HFF-Myc (cell line): Measurements from ENCODE around the gene NR1H3.
"Not testable (repeated sequence)": the region's sequence is repeated elsewhere in the genome, so short reads cannot be mapped to it uniquely, and the experiment has no call there.

Experiments
- DNase-seq: peaks from one replicate; pipeline ENCODE4 v3.0.0-alpha.2; 2011; ENCODE audit warnings: low read depth; ENCODE audit errors: extremely low read depth
- H3K4me3 ChIP-seq: replicated peaks from 2 replicates; pipeline ENCODE4 v1.5.1; 2011; ENCODE audit warnings: low read depth, mild to moderate bottlenecking, control low read depth, low read length
- TF ChIP-seq, protein P1 (sequence below): IDR thresholded peaks from 2 replicates; pipeline ENCODE4 v1.5.1; 2012; ENCODE audit warnings: mild to moderate bottlenecking, low read depth, low read length, control low read depth; ENCODE audit errors: missing control alignments

Gene NR1H3

DNA sequence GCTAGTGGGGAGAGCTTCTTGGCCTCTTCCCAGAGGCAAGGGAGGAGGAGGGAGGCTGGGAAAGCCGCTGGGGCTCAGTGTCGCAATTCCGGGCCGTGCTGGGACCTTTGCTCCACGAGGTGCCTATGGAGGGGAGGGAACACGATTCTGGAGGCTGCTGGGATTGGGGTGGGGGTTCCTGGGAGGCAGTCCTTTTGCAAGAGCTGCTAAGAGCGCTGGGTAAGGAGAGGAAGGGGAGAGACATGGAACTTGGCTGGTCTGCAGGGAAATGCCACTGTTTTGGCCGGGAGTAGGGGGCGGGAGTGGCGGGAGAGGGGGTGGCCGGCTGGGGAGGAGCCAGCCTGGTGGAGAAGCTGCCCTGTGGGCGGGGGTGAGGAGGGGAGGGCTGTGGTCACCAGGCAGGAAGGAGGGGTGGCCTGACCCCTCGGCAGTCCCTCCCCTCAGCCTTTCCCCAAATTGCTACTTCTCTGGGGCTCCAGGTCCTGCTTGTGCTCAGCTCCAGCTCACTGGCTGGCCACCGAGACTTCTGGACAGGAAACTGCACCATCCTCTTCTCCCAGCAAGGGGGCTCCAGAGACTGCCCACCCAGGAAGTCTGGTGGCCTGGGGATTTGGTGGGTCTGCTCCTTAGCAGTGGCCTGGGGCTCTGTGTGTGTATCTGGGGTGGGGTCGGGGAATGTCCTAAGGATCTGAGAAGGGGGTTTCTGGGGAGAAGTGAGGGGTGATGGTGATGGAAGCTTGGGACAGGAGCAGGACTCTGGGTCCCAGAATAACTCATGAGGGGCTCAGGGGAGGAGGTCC is at the start of gene NR1H3:
Gene NR1H3 (plus strand): TSS at position 480 of the 800 bp plus-strand sequence. CDS start 1,221 bp downstream, outside the sequence.
- DNase-seq = peak; percentile 55
- TF ChIP-seq, protein P1, sequence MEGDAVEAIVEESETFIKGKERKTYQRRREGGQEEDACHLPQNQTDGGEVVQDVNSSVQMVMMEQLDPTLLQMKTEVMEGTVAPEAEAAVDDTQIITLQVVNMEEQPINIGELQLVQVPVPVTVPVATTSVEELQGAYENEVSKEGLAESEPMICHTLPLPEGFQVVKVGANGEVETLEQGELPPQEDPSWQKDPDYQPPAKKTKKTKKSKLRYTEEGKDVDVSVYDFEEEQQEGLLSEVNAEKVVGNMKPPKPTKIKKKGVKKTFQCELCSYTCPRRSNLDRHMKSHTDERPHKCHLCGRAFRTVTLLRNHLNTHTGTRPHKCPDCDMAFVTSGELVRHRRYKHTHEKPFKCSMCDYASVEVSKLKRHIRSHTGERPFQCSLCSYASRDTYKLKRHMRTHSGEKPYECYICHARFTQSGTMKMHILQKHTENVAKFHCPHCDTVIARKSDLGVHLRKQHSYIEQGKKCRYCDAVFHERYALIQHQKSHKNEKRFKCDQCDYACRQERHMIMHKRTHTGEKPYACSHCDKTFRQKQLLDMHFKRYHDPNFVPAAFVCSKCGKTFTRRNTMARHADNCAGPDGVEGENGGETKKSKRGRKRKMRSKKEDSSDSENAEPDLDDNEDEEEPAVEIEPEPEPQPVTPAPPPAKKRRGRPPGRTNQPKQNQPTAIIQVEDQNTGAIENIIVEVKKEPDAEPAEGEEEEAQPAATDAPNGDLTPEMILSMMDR = peak; percentile 71
- H3K4me3 ChIP-seq = peak within 1 kb of the TSS; percentile 35

GRCh38 chr11:47208008-47208552 is 49.7 kb upstream of the NR1H3 start:
- DNase-seq, H3K4me3 ChIP-seq: not testable (repeated sequence)

GRCh38 chr11:47208628-47209027 is 49.2 kb upstream of the NR1H3 start:
- H3K4me3 ChIP-seq = no peak overlapping the region
- DNase-seq = no peak
- TF ChIP-seq, protein P1 = no peak

- no peak for DNase-seq
- H3K4me3 ChIP-seq = no peak overlapping the region
- TF ChIP-seq, protein P1 = no peak
Measured at GRCh38 chr11:47212938-47213337, 44.9 kb upstream of the NR1H3 start.

DNA sequence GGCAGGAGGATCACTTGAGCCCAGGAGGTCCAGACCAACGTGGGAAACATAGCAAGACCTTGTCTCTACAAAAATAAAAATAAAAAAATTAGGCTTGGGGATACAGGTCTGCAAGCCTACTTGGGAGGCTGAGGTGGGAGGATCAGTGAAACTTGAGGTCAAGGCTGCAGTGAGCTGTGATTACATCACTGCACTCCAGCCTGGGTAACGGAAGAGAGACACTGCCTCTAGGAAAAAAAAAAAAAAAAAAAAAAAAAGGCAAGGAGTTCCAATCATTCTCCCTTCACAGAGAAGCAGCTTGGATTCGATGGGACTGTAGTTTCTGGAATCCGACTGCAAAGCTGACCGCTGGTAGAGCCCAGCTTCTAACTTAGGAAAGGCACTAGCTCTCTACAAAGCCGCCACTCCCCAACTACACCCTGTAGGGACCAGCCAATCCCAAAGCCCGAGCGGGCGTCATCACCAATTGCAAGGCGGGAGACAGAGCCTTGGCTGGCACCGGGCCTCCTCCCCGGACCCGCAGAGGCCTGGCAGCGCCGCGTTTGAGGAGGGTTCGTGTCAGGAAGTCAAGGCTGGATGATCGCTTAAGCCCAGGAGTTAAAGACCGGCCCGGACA is 43.7 kb upstream of the NR1H3 start:
- TF ChIP-seq, protein P1 = no peak
- H3K4me3 ChIP-seq = peak overlapping the region; percentile 61
- no peak for DNase-seq

DNA sequence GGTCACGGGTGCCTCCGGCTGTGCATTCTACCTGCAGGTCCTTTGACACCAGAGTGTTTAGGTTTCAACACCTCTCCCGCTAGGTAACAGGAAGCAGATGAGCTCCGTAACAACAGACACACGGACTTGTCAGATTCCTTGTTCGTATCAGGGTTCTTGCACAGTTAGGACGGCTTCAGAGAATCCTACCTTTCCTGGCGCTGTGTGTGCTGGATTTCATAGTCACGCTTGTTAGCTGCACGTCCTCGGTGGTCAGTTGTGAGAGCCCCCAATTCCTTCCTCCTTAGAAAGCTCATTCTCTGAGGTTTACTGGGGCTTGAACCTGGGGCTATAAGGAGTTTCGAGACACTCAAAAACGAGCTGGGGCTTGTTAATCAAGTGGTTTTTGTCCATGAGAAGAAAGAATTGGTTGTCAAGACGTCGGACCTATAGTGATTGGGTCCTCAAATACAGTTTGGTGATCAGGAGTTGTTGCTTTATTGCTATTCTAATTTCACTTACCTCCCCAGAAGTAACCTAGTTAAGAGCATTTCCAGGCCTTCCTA is 42.4 kb upstream of the NR1H3 start:
- TF ChIP-seq, protein P1 = no peak
- no peak for DNase-seq

More for the DNA sequence above, 42.4 kb upstream of the NR1H3 start:
- H3K4me3 ChIP-seq = peak overlapping the region; percentile 61
